Neural cell (in vitro differentiated cells): ENCODE data around the gene ISG20L2. TPM values are rescaled to one million over a fixed set of nuclear protein-coding genes. Genes with fewer than 3 reads are reported as not detected.

Experiments used
- H2AFZ ChIP-seq: fragments of 200-600, 300-800 bp; sonication (generic), shearing (Covaris generic); 2 replicates; pipeline ENCODE4 v1.6.0; 2014; ENCODE audit warnings: low read depth, mild to moderate bottlenecking, antibody characterized with exemption, low read length, moderate library complexity
- H3F3A ChIP-seq: fragments of 200-600 bp; shearing (Covaris generic); 2 replicates; pipeline ENCODE4 v1.6.1; 2016; ENCODE audit warnings: mild to moderate bottlenecking, moderate library complexity, mixed read lengths, antibody characterized with exemption, low read length; ENCODE audit not compliant: insufficient read depth, poor library complexity, severe bottlenecking
- H3K27ac ChIP-seq: fragments of 200-600, 300-800 bp; sonication (generic), shearing (Covaris generic); 2 replicates; pipeline ENCODE4 v1.5.1; 2014; ENCODE audit warnings: mild to moderate bottlenecking, low read length, moderate library complexity
- H3K27me3 ChIP-seq: fragments of 300-800, 200-600 bp; sonication (generic), shearing (Covaris generic); 2 replicates; pipeline ENCODE4 v1.6.0; 2014; ENCODE audit warnings: mild to moderate bottlenecking, low read depth, low read length, moderate library complexity; ENCODE audit not compliant: insufficient read depth
- H3K36me3 ChIP-seq: fragments of 300-800, 200-600 bp; sonication (generic), shearing (Covaris generic); 2 replicates; pipeline ENCODE4 v1.5.1; 2014; ENCODE audit warnings: mild to moderate bottlenecking, antibody characterized with exemption, low read length, moderate library complexity; ENCODE audit not compliant: insufficient read depth
- H3K4me2 ChIP-seq: fragments of 300-800, 200-600 bp; sonication (generic), shearing (Covaris generic); 2 replicates; pipeline ENCODE4 v1.6.0; 2014; ENCODE audit warnings: mild to moderate bottlenecking, low read length
- H3K4me3 ChIP-seq: fragments of 300-800, 200-600 bp; sonication (generic), shearing (Covaris generic); 2 replicates; pipeline ENCODE4 v1.5.1; 2014; ENCODE audit warnings: mild to moderate bottlenecking, low read length, moderate library complexity
- H3K79me2 ChIP-seq: fragments of 200-600 bp; shearing (Covaris generic); replicated peaks from 2 replicates; pipeline ENCODE4 v1.6.0; 2014; ENCODE audit warnings: mild to moderate bottlenecking, low read length, moderate library complexity; ENCODE audit not compliant: insufficient read depth
- H3K9ac ChIP-seq: fragments of 300-800, 200-600 bp; sonication (generic), shearing (Covaris generic); 2 replicates; pipeline ENCODE4 v1.6.1; 2016; ENCODE audit warnings: mild to moderate bottlenecking, low read length, mixed read lengths
- H3K9me2 ChIP-seq: fragments of 200-600 bp; shearing (Covaris generic); 2 replicates; pipeline ENCODE4 v1.6.1; 2016; ENCODE audit warnings: mild to moderate bottlenecking, low read length, mixed read lengths; ENCODE audit not compliant: insufficient read depth
- H3K9me3 ChIP-seq: fragments of 200-600, 300-800 bp; sonication (generic), shearing (Covaris generic); 2 replicates; pipeline ENCODE4 v1.6.1; 2016; ENCODE audit warnings: mild to moderate bottlenecking, mixed run types, low read length, moderate library complexity, mixed read lengths
- H4K20me1 ChIP-seq: fragments of 200-600 bp; shearing (Covaris generic); 2 replicates; pipeline ENCODE4 v1.6.1; 2016; ENCODE audit warnings: mild to moderate bottlenecking, mixed run types; ENCODE audit not compliant: insufficient read depth
- EP300 ChIP-seq: fragments of 450-650 bp; conservative IDR thresholded peaks from 2 replicates; pipeline ENCODE4 v1.6.1; 2014; ENCODE audit warnings: antibody characterized with exemption, mild to moderate bottlenecking, moderate library complexity; ENCODE audit not compliant: poor library complexity, severe bottlenecking
- EZH2 ChIP-seq: fragments of 200-600, 300-800 bp; shearing (Covaris generic), sonication (generic); IDR thresholded peaks from 2 replicates; pipeline ENCODE4 v1.6.1; 2014; ENCODE audit warnings: antibody characterized with exemption, low read length, borderline replicate concordance, mild to moderate bottlenecking; ENCODE audit not compliant: insufficient read depth, poor library complexity, severe bottlenecking
- MXI1 ChIP-seq: fragments of 450-650 bp; conservative IDR thresholded peaks from 2 replicates; pipeline ENCODE4 v1.6.1; 2014; ENCODE audit warnings: antibody characterized with exemption, mild to moderate bottlenecking; ENCODE audit not compliant: poor library complexity, severe bottlenecking
- POLR2AphosphoS5 ChIP-seq: IDR thresholded peaks from 2 replicates; pipeline ENCODE4 v1.6.1; 2012
- RAD21 ChIP-seq: fragments of 450-650 bp; conservative IDR thresholded peaks from 2 replicates; pipeline ENCODE4 v1.6.1; 2014; ENCODE audit warnings: antibody characterized with exemption, mild to moderate bottlenecking, moderate library complexity
- REST ChIP-seq: IDR thresholded peaks from 2 replicates; pipeline ENCODE4 v1.6.1; 2012; ENCODE audit warnings: borderline replicate concordance
- SMC3 ChIP-seq: fragments of 450-650 bp; conservative IDR thresholded peaks from 2 replicates; pipeline ENCODE4 v1.6.1; 2014; ENCODE audit warnings: antibody characterized with exemption, mild to moderate bottlenecking, moderate library complexity; ENCODE audit not compliant: poor library complexity
- TAF1 ChIP-seq: IDR thresholded peaks from 2 replicates; pipeline ENCODE4 v1.6.1; 2012; ENCODE audit warnings: low read depth
- polyA plus RNA-seq: library from polyadenylated mRNA; depleted of rRNA; stranded (reverse); fragments of >200 nt; gene quantifications from 2 replicates; pipeline ENCODE4 v1.2.3, GENCODE V29; 2014
- TF ChIP-seq, protein P1 (sequence below): fragments of 450-650 bp; IDR thresholded peaks from 2 replicates; pipeline ENCODE4 v1.5.1; 2014; ENCODE audit warnings: antibody characterized with exemption, mild to moderate bottlenecking, moderate library complexity; ENCODE audit not compliant: poor library complexity, severe bottlenecking

ISG20L2 gene
- polyA plus RNA-seq, 1 donor from 2014 or later = 8.5 TPM

DNA sequence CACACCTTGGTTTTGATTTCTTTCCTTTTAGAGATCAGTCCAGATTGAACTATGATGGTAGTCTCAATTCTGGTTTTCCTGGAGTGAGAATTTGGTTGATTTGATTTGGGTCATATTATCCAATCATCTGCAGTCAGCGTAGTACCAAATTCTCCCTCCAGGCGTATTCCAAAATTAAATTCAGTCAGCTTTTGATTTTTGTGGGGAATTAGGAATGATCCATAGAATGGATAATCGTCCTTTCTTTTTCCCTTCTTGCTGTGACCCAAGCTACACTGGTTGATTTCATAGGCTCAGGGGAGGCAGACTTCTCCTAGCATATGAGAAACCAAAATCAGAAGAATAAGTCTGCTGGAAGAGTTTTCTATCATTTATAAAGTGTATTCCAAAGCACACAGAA lies 43.7 kb upstream of the ISG20L2 start:
- H3K9ac ChIP-seq = no peak overlapping the region
- H3K27me3 ChIP-seq = no peaks in the 10 kb centered on the region
- TF ChIP-seq, protein P1, sequence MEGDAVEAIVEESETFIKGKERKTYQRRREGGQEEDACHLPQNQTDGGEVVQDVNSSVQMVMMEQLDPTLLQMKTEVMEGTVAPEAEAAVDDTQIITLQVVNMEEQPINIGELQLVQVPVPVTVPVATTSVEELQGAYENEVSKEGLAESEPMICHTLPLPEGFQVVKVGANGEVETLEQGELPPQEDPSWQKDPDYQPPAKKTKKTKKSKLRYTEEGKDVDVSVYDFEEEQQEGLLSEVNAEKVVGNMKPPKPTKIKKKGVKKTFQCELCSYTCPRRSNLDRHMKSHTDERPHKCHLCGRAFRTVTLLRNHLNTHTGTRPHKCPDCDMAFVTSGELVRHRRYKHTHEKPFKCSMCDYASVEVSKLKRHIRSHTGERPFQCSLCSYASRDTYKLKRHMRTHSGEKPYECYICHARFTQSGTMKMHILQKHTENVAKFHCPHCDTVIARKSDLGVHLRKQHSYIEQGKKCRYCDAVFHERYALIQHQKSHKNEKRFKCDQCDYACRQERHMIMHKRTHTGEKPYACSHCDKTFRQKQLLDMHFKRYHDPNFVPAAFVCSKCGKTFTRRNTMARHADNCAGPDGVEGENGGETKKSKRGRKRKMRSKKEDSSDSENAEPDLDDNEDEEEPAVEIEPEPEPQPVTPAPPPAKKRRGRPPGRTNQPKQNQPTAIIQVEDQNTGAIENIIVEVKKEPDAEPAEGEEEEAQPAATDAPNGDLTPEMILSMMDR = no peak
- TF ChIP-seq EP300 (no peak), MXI1 (no peak), POLR2AphosphoS5 (no peak), RAD21 (no peak), REST (no peak), TAF1 (no peak), SMC3 (no peak), EZH2 (no peak)
- H3F3A ChIP-seq = no peaks in the 10 kb centered on the region
- no peaks in the 10 kb centered on the region for H3K9me2 ChIP-seq
- no peak overlapping the region for H3K4me2 ChIP-seq
- H3K79me2 ChIP-seq = peaks cover 56% of the 10 kb centered on the region
- H3K27ac ChIP-seq = no peak overlapping the region
- no peak overlapping the region for H2AFZ ChIP-seq
- no peaks in the 10 kb centered on the region for H3K9me3 ChIP-seq
- no peak overlapping the region for H3K4me3 ChIP-seq
- H3K36me3 ChIP-seq = no peaks in the 10 kb centered on the region
- no peaks in the 10 kb centered on the region for H4K20me1 ChIP-seq

- Histone ChIP-seq H4K20me1 (no peaks in the 10 kb centered on the region), H3K79me2 (peaks cover 47% of the 10 kb centered on the region)
These were observed 40.2 kb upstream of the ISG20L2 start for GRCh38 chr1:156768610-156769295.

More at GRCh38 chr1:156768610-156769295, 40.2 kb upstream of the ISG20L2 start:
- H3K9me2 ChIP-seq = no peaks in the 10 kb centered on the region
- no peak overlapping the region for H2AFZ ChIP-seq
- H3K27me3 ChIP-seq = no peaks in the 10 kb centered on the region
- H3F3A ChIP-seq = no peaks in the 10 kb centered on the region
- no peaks in the 10 kb centered on the region for H3K9me3 ChIP-seq
- H3K27ac ChIP-seq = peak overlapping the region; percentile 83
- peak overlapping the region; percentile 95 for H3K4me2 ChIP-seq
- peak overlapping the region; percentile 93 for H3K4me3 ChIP-seq
- peak overlapping the region; percentile 97 for H3K9ac ChIP-seq
- TF ChIP-seq TAF1 (no peak), SMC3 (no peak), EZH2 (no peak), POLR2AphosphoS5 (no peak), EP300 (no peak), REST (no peak), MXI1 (no peak), RAD21 (no peak)
- TF ChIP-seq, protein P1 = no peak
- no peaks in the 10 kb centered on the region for H3K36me3 ChIP-seq
